GM12801 (cell line): ENCODE data around the gene MPPED1.

Experiments used
- TF ChIP-seq, protein P1 (sequence below): IDR thresholded peaks from one replicate; pipeline ENCODE4 v1.5.1; 2011; ENCODE audit warnings: control low read depth; ENCODE audit not compliant: insufficient read length; ENCODE audit errors: extremely low read depth

The MPPED1 gene

GRCh38 chr22:43534916-43535315 is 123.1 kb downstream of the MPPED1 start:
- TF ChIP-seq, protein P1, sequence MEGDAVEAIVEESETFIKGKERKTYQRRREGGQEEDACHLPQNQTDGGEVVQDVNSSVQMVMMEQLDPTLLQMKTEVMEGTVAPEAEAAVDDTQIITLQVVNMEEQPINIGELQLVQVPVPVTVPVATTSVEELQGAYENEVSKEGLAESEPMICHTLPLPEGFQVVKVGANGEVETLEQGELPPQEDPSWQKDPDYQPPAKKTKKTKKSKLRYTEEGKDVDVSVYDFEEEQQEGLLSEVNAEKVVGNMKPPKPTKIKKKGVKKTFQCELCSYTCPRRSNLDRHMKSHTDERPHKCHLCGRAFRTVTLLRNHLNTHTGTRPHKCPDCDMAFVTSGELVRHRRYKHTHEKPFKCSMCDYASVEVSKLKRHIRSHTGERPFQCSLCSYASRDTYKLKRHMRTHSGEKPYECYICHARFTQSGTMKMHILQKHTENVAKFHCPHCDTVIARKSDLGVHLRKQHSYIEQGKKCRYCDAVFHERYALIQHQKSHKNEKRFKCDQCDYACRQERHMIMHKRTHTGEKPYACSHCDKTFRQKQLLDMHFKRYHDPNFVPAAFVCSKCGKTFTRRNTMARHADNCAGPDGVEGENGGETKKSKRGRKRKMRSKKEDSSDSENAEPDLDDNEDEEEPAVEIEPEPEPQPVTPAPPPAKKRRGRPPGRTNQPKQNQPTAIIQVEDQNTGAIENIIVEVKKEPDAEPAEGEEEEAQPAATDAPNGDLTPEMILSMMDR, result no peak

DNA sequence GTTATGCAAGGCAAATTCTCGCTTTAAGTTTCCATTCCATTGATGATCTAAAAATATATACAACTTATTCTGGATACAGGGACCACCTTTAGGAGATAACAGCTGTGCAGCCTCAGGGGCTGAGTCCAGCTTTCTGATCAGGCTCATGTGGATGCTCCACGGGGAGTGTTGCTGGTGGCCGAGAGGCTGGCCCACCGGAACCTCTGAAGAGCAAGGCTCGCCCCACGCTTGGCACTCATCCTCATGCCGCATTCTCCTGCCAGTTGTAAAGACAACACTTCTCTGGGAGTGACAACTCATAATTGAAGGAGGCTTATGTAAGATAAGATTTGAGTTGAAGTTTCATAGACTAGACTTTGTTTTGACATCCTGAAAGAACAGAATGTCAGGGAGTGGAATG is 123.5 kb downstream of the MPPED1 start:
- TF ChIP-seq, protein P1, result no peak

- TF ChIP-seq, protein P1, result no peak
Observed at GRCh38 chr22:43535741-43536140, 123.9 kb downstream of the MPPED1 start.

GRCh38 chr22:43537019-43537585 is 125.3 kb downstream of the MPPED1 start:
- TF ChIP-seq, protein P1, result no peak

DNA sequence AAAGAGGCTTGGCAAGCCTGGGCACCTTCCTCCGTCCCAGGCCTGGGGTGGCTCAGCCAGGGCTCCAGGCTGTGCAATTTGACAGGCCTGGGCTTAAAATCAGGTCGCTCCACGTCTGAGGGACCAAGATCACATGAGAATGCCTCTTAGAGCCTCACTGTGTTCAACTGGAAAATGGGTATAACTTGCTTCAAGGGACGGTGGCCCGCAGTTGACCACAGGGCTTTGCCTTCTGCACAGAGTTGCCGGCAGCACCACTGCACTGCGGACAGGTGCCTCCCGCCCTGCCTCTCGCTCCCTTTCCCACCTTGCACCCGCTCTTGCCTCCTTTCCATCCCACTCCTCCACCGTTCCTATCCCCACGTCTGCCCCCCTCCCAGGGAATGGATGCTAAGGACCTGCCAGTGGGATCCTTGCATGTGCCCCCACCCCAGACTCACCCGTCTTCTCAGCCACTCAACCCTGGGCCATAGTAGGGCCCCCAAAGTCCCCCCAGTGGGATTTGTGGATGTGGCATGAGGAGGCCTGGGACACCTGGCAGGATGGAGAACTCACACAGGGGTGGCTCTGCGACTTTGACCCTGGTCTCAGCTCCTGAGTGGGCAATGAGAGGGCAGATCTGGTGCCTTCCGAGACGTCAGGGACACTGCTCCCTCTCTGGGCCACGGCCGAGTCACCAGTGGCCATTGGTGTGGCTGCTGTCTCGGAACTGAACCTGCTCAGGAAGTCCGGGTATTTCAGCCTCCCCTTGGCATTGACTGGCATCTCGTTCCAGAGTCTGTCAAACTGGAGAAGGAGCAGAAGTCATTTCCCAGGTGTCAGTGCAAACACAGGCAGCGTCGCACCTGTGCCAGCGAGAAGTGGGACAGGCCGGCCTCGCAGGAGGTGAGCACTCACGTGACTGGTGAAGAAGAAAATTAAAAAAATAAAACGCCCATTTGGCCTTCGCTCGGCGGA is 128.0 kb downstream of the MPPED1 start:
- TF ChIP-seq, protein P1, result no peak

GRCh38 chr22:43540529-43540923 is 128.7 kb downstream of the MPPED1 start:
- TF ChIP-seq, protein P1, result no peak

GRCh38 chr22:43541022-43541421 is 129.2 kb downstream of the MPPED1 start:
- TF ChIP-seq, protein P1, result no peak
